ENCODE results near the gene SLC1A7. TPM values are rescaled to one million over a fixed set of nuclear protein-coding genes. Genes with fewer than 3 reads are reported as not detected.

Gene SLC1A7
- total RNA-seq, 1 donor from 2014 or later, result not detected

DNA sequence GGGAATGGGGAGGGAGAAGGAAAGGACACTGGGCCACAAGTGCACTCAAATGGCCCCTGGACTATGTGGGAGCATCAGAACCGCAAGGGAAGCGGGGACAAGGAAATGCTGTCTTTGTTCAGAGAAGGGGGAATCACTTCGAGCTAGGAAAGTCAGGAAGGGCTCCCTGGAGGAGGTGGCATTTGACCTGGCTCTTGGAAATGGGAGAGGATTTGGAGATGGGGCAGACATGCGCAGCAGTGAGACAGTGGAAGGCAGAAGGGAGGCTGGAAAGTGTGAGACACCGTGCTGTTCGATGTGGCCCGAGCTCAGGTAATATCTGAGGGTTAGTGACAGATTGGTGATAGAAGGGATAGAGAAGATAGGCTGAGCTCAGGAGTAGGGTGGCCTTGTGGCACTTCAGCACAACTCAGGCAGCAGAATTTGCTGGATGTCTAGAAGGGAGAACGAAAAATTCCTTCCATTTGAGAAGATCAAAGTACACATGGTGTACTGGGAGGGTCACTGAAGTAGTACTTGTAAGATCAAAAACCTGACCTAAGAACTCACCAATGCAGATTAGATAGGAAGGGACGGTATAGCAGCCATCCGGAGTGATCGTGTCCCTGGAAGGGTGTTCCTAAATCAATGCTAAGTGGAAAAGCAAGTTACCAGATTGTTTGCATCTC, 25.4 kb downstream of the SLC1A7 start:
- intact Hi-C loops (cut with micrococcal nuclease), result no loop called here

DNA sequence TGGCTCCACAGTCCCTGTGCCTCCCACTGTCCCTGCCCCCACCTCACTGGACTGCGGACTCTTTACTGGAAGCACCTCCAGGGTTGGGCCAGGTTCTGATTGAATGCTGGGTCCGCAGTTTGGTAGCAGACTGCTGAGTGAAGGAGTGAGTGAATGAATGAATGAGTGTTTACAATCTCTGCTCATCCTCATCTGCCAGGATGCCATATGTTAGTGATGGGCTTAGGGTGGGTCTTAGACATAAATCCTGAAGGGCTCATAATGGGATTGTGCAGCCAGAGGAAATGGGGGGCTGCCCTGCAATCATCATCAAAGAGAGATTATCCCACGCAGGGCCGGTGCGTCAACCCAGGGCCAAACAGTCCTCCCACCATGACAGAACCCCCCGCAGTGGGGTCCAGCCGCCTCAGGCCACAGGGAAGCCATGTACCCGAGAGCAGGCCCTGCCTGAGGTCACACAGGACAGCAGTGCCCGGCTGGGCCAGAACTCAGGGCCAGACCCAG, 26.1 kb downstream of the SLC1A7 start:
- intact Hi-C loops (cut with micrococcal nuclease), result no loop called here

- intact Hi-C loops (cut with micrococcal nuclease), result no loop called here
Measured at GRCh38 chr1:53115403-53116306, 26.8 kb downstream of the SLC1A7 start.

- intact Hi-C loops (cut with micrococcal nuclease), result no loop called here
Measured at GRCh38 chr1:53114581-53115400, 27.6 kb downstream of the SLC1A7 start.

DNA sequence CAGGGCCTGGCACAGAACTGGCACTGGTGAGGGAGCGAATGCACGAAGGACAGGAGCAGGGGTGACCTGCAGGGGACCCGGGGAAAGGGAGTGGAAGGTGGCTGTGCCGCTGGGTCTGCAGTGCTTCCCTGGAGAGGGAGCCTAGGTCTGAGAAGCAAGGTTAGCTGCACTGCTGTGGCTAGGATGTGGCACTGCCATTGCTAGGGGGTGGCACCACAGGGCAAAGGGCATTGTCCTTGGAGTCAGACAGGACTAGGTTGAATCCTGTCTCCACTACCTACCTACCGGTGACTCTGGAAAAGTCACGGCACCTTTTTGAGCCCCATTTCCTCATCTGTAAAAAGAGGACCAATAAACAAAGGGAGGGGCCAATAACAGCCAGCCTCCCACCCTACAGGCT, 28.3 kb downstream of the SLC1A7 start:
- intact Hi-C loops (cut with micrococcal nuclease), result no loop called here

- intact Hi-C loops (cut with micrococcal nuclease), result no loop called here
Measured at GRCh38 chr1:53112861-53113260, 29.6 kb downstream of the SLC1A7 start.

GRCh38 chr1:53112271-53112774, 30.1 kb downstream of the SLC1A7 start:
- intact Hi-C loops (cut with micrococcal nuclease), result no loop called here

DNA sequence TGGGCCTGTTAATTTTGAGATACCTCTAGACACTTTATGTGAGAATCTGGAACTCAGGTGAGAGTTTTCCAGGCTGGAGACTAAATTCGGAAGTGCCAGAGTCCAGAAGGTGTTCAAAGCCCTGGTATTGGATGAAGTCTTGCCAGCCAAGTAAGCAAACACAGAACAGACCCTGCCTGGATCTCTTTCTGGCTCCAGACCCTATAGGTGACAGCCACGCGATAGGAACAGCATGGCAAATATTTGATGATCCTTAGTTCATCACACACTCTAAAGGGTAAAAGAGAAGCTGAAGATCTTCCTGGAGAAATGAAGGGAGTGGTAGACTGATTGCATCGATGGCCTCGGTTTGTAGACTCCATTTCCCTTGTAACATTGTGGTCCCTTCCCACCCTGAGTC, 30.7 kb downstream of the SLC1A7 start:
- intact Hi-C loops (cut with micrococcal nuclease), result no loop called here

DNA sequence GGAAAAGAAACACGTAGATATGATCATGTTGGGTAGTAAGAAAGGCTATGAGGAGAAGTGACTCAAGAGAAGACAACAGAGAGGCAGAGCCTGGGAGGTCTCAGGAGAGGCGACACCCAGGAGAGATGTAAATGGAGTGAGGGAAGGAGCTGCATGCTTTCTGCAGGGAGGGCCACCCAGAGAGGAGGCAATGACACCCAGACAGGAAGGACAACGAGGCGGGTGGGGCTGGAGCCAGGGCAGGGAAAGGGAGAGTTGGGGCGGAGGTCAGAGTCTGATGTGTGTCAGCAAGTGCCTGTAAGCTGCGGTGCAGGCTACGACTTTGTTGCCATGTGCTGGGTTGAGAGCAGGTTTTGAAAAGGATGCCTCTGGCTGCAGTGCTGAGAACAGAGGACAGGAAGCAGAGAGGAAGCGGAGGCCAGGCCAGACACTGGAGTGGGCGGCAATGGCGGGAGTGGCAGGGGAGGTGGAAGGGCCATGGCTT, 31.3 kb downstream of the SLC1A7 start:
- intact Hi-C loops (cut with micrococcal nuclease), result no loop called here

DNA sequence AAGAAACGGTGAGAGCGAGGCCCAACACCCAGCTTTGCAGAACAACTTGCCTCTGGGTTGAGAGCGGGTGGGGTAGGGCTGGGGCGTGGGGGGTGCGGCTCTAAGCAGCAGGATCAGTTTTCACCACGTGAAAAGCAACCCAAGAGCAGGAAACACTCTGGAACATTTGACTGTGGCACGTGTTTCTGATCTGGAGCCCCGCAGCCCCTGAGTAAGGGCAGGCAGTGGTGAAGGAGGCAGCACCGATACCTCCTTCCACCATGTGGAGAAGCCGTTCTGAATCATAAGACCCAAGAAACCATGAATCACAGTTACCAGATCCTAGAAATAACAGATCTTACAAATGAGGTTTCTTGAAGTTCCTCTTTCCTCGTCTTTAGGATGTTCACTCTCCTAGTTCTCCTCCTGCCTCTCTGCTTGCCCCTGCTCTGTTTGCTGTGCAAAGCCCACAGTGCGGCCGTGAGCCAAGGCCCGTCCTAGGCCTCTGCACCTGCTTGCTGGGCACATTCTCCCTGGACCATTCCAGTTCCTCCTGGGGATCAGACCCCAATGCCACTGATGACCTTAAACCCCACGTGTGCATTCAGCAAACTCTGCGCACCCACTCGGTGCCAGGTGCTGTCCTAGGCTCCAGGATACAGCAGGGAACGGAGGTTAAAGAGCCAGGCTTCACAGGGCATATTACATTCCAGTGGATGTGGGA, 31.9 kb downstream of the SLC1A7 start:
- intact Hi-C loops (cut with micrococcal nuclease), result no loop called here

GRCh38 chr1:53108646-53109580, 33.5 kb downstream of the SLC1A7 start:
- intact Hi-C loops (cut with micrococcal nuclease), result no loop called here

DNA sequence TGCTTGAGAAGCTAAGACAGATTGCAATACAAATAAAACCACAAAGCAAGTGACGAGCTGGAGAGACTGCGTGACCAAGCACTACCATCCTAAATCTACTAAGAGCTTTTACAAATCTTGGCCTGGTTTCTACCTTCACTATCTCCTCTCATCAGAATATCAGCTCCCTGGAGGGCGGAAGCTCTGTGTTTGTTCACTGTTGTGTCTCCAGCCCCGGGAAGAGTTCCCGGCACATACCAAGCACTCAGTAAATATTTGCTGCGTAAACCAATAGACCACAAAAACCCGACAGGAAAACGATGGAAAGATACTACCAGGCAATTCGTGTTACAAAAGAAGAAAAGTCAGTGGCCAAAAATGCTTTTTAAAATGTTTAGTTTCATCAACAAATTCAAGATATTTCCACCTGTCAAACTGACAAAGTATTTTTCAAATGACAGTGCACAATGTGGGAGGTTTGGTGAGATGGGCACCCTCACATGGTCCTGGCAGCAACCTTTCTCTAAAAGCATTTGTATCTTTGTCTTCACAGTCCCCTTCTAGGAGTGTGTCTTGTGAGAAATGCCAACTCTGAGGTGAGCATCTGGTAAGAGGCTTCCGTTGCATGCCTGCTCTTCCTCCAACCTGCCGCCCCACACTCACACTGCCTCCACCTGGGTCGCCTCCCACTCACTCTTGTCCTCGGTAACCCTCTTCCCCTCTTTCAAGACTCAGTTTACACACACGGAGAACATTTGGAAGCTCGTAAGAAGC, 34.7 kb downstream of the SLC1A7 start:
- intact Hi-C loops (cut with micrococcal nuclease), result no loop called here

GRCh38 chr1:53107090-53107489, 35.3 kb downstream of the SLC1A7 start:
- intact Hi-C loops (cut with micrococcal nuclease), result no loop called here

- intact Hi-C loops (cut with micrococcal nuclease), result no loop called here
Measured at GRCh38 chr1:53104289-53104913, 38.0 kb downstream of the SLC1A7 start.

DNA sequence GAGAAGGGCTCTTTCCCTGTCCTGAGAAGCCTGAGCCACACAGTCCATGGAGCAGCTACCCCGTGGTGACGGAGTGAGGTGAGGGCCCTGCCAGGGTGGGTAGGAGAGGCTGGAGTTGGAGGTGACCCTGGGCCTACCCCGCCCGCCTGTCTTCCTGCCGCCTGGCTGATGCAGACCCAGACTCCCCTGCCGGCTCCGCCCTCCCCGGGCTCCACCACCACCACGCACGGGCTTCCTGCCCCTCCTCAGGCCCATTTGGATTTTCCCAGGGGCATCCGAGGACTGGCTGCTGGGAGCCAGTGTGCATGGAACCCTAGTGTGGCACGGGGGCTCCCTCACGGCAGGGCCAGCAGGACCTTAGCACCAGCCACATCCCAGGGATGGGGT, 47.9 kb downstream of the SLC1A7 start:
- intact Hi-C loops (cut with micrococcal nuclease), result no loop called here

- intact Hi-C loops (cut with micrococcal nuclease), result no loop called here
Measured at GRCh38 chr1:53093778-53094532, 48.5 kb downstream of the SLC1A7 start.

DNA sequence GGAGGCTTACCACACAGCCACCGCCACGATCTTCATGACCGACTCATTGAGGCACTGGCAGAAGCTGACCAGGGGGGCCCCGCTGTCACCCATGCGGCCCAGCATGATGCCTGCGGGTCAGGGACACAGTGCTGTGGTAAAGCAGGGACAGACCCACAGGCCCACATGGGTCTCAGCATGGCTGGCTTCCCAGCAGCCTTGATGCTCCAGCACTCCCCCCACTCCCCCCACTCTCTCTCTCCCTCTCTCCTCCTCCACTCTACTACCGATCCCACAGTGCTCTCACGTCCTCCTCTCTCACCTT, 49.0 kb downstream of the SLC1A7 start:
- intact Hi-C loops (cut with micrococcal nuclease), result no loop called here

All from T-helper 2 cell treated with Interferon-gamma antibody and Interleukin-4, amounts not matched to agents 100 ng/mL and 5 ng/mL, for 36 hours (primary cell).